H9 (cell line): ENCODE data around the gene MAP2. TPM values are rescaled to one million over a fixed set of nuclear protein-coding genes. Genes with fewer than 3 reads are reported as not detected.

ENCODE experiments used
- DNase-seq: peaks from one replicate; pipeline ENCODE4 v3.0.0-alpha.2; 2017
- H2AFZ ChIP-seq: one replicate; pipeline ENCODE4 v1.6.1; 2013; ENCODE audit warnings: mild to moderate bottlenecking, low read length, control low read depth, moderate library complexity
- H2AK5ac ChIP-seq: 2 replicates; pipeline ENCODE4 v1.6.1; 2013; ENCODE audit warnings: low read length, control low read depth, mixed read lengths; ENCODE audit not compliant: insufficient read length
- H2BK120ac ChIP-seq: one replicate; pipeline ENCODE4 v1.6.1; 2013; ENCODE audit warnings: low read depth, mild to moderate bottlenecking, low read length, control low read depth, inconsistent platforms; ENCODE audit not compliant: poor library complexity, severe bottlenecking
- H2BK12ac ChIP-seq: 2 replicates; pipeline ENCODE4 v1.6.1; 2013; ENCODE audit warnings: low read length, control low read depth, mixed read lengths, low read depth; ENCODE audit not compliant: insufficient read length
- H2BK15ac ChIP-seq: 2 replicates; pipeline ENCODE4 v1.6.1; 2013; ENCODE audit warnings: low read depth, low read length, control low read depth
- H2BK20ac ChIP-seq: one replicate; pipeline ENCODE4 v1.6.1; 2013; ENCODE audit warnings: low read depth, mild to moderate bottlenecking, low read length, control low read depth, inconsistent platforms; ENCODE audit not compliant: poor library complexity, severe bottlenecking
- H2BK5ac ChIP-seq: 2 replicates; pipeline ENCODE4 v1.6.1; 2013; ENCODE audit warnings: low read length, control low read depth, mixed read lengths; ENCODE audit not compliant: insufficient read length
- H3K14ac ChIP-seq: 2 replicates; pipeline ENCODE4 v1.6.1; 2013; ENCODE audit warnings: low read length, control low read depth; ENCODE audit not compliant: insufficient read depth
- H3K18ac ChIP-seq: 2 replicates; pipeline ENCODE4 v1.6.1; 2013; ENCODE audit warnings: low read depth, mild to moderate bottlenecking, mixed read lengths, low read length, control low read depth; ENCODE audit not compliant: insufficient read length
- H3K23ac ChIP-seq: 2 replicates; pipeline ENCODE4 v1.6.1; 2013; ENCODE audit warnings: low read length, control low read depth, mixed read lengths, low read depth; ENCODE audit not compliant: insufficient read length
- H3K23me2 ChIP-seq: 2 replicates; pipeline ENCODE4 v1.6.1; 2013; ENCODE audit warnings: low read depth, mild to moderate bottlenecking, mixed read lengths, low read length, control low read depth; ENCODE audit not compliant: insufficient read length, poor library complexity, severe bottlenecking
- H3K27ac ChIP-seq: 2 replicates; pipeline ENCODE4 v1.5.1; 2013; ENCODE audit warnings: low read length, control low read depth, mixed read lengths, low read depth; ENCODE audit not compliant: insufficient read length
- H3K27me3 ChIP-seq: 2 replicates; pipeline ENCODE4 v1.6.1; 2013; ENCODE audit warnings: low read length, control low read depth, inconsistent platforms; ENCODE audit not compliant: insufficient read depth
- H3K4ac ChIP-seq: 2 replicates; pipeline ENCODE4 v1.6.1; 2013; ENCODE audit warnings: low read depth, mild to moderate bottlenecking, control low read depth, inconsistent platforms, low read length, moderate library complexity
- H3K4me1 ChIP-seq: 2 replicates; pipeline ENCODE4 v1.6.1; 2013; ENCODE audit warnings: low read length, control low read depth, inconsistent platforms; ENCODE audit not compliant: insufficient read depth
- H3K4me2 ChIP-seq: 2 replicates; pipeline ENCODE4 v1.6.1; 2013; ENCODE audit warnings: low read length, control low read depth, mixed read lengths; ENCODE audit not compliant: insufficient read length, insufficient read depth
- H3K56ac ChIP-seq: 2 replicates; pipeline ENCODE4 v1.6.1; 2013; ENCODE audit warnings: low read depth, mild to moderate bottlenecking, mixed read lengths, low read length, control low read depth; ENCODE audit not compliant: insufficient read length
- H3K79me1 ChIP-seq: 2 replicates; pipeline ENCODE4 v1.6.1; 2013; ENCODE audit warnings: low read depth, mild to moderate bottlenecking, moderate library complexity, low read length, control low read depth, inconsistent platforms; ENCODE audit not compliant: insufficient read depth, poor library complexity, severe bottlenecking
- H3K79me2 ChIP-seq: 2 replicates; pipeline ENCODE4 v1.6.1; 2013; ENCODE audit warnings: low read length, control low read depth, inconsistent platforms; ENCODE audit not compliant: insufficient read depth
- H3K9ac ChIP-seq: 2 replicates; pipeline ENCODE4 v1.6.1; 2013; ENCODE audit warnings: low read length, control low read depth, mixed read lengths; ENCODE audit not compliant: insufficient read length; ENCODE audit errors: extremely low read depth
- H3K9me3 ChIP-seq: one replicate; pipeline ENCODE4 v1.6.1; 2013; ENCODE audit warnings: low read depth, low read length, inconsistent platforms; ENCODE audit not compliant: control insufficient read depth
- H3T11ph ChIP-seq: one replicate; pipeline ENCODE4 v1.6.1; 2013; ENCODE audit warnings: mild to moderate bottlenecking, low read length, control low read depth, inconsistent platforms
- H4K20me1 ChIP-seq: one replicate; pipeline ENCODE4 v1.6.1; 2013; ENCODE audit not compliant: control insufficient read depth, insufficient read length, insufficient read depth
- H4K5ac ChIP-seq: 2 replicates; pipeline ENCODE4 v1.6.1; 2013; ENCODE audit warnings: low read depth, mild to moderate bottlenecking, mixed read lengths, low read length, control low read depth; ENCODE audit not compliant: insufficient read length
- H4K8ac ChIP-seq: replicated peaks from 2 replicates; pipeline ENCODE4 v1.6.1; 2013; ENCODE audit warnings: low read length, control low read depth, mixed read lengths, low read depth; ENCODE audit not compliant: insufficient read length
- H4K91ac ChIP-seq: 2 replicates; pipeline ENCODE4 v1.6.1; 2013; ENCODE audit warnings: low read depth, mild to moderate bottlenecking, moderate library complexity, mixed read lengths, low read length, control low read depth; ENCODE audit not compliant: insufficient read length
- H3K27ac Mint-ChIP-seq, 3 experiments: 2 replicates in 2 of 3; 3 replicates in 1 of 3; pipeline ENCODE4 v1.8.0; 2020 to 2021; ENCODE audit warnings: mixed read lengths in 3 of 3, mild to moderate bottlenecking in 1 of 3, moderate library complexity in 1 of 3
- H3K27me3 Mint-ChIP-seq: 2 replicates; pipeline ENCODE4 v1.8.0; 2021; ENCODE audit warnings: low read depth, mild to moderate bottlenecking, moderate library complexity, mixed read lengths
- H3K36me3 Mint-ChIP-seq, 3 experiments: 2 replicates in 2 of 3; 3 replicates in 1 of 3; pipeline ENCODE4 v1.8.0; 2020 to 2021; ENCODE audit warnings: low read depth in 3 of 3, mixed read lengths in 3 of 3; ENCODE audit not compliant: insufficient read depth in 1 of 3
- H3K4me1 Mint-ChIP-seq, 2 experiments: 2 replicates each; pipeline ENCODE4 v1.8.0; 2020; ENCODE audit warnings: mixed read lengths in 2 of 2
- H3K4me3 Mint-ChIP-seq, 2 experiments: 2 replicates in 1 of 2; 3 replicates in 1 of 2; pipeline ENCODE4 v1.8.0; 2020 to 2021; ENCODE audit warnings: mild to moderate bottlenecking in 2 of 2, mixed read lengths in 2 of 2, moderate library complexity in 1 of 2
- H3K9me3 Mint-ChIP-seq, 2 experiments: 2 replicates in 1 of 2; 3 replicates in 1 of 2; pipeline ENCODE4 v1.8.0; 2020; ENCODE audit warnings: mild to moderate bottlenecking in 2 of 2, mixed read lengths in 2 of 2, moderate library complexity in 1 of 2
- CTCF ChIP-seq: fragments of 200-600 bp; sonication (generic); conservative IDR thresholded peaks from 3 replicates; pipeline ENCODE4 v1.8.0; 2021; ENCODE audit warnings: antibody characterized with exemption, mild to moderate bottlenecking
- WGBS: extraction: QIAGEN DNeasy Blood & Tissue Kit; methylation state at CpG from one replicate; pipeline ENCODE4 v1.1.7; 2013; ENCODE audit warnings: missing lambda C conversion rate, low lambda C conversion rate, mixed read lengths; ENCODE audit not compliant: insufficient read length; ENCODE audit errors: extremely low coverage; 5-methylcytosine and 5-hydroxymethylcytosine counted together
- total RNA-seq: library from RNA; stranded (reverse); gene quantifications from 2 replicates; pipeline ENCODE4 v1.2.1, GENCODE V29; 2021

MAP2 gene
- total RNA-seq, 1 experiment from 2014 or later, result 0.87 TPM

GRCh38 chr2:209511637-209512036 lies 87.8 kb downstream of the MAP2 start:
- H3K4me1 ChIP-seq, result no peaks in the 10 kb centered on the region
- no peak overlapping the region for H3K18ac ChIP-seq
- no peak overlapping the region for H3K23ac ChIP-seq
- no peak overlapping the region for H3K27ac Mint-ChIP-seq
- H3K9me3 Mint-ChIP-seq, result no peaks in the 10 kb centered on the region
- H2BK20ac ChIP-seq, result no peak overlapping the region
- no peak overlapping the region for H4K8ac ChIP-seq
- H3K23me2 ChIP-seq, result no peaks in the 10 kb centered on the region
- H3K27me3 ChIP-seq, result peaks cover under 1% of the 10 kb centered on the region; the same call in 1 of the 2 replicates
- H3K4ac ChIP-seq, result no peak overlapping the region
- peaks cover 0 to 4% of the 10 kb centered on the region in 2 experiments; a peak in 2 of 4 replicates for H3K4me1 Mint-ChIP-seq
- H2BK15ac ChIP-seq, result 0 out of 2 replicates have a peak overlapping the region, but pooled peaks have one; percentile 68
- H4K5ac ChIP-seq, result no peak overlapping the region
- H3K27ac ChIP-seq, result no peak overlapping the region
- TF ChIP-seq CTCF, result no peak
- no peaks in the 10 kb centered on the region for H4K20me1 ChIP-seq
- no peaks in the 10 kb centered on the region for H3K9me3 ChIP-seq
- no peak overlapping the region for H3K4me2 ChIP-seq
- H2AFZ ChIP-seq, result no peak overlapping the region
- no peak overlapping the region for H2BK5ac ChIP-seq
- no peaks in the 10 kb centered on the region for H3K36me3 Mint-ChIP-seq
- H3K56ac ChIP-seq, result no peak overlapping the region
- no peaks in the 10 kb centered on the region for H3K79me1 ChIP-seq
- no peak overlapping the region for H4K91ac ChIP-seq
- H2BK12ac ChIP-seq, result no peak overlapping the region
- H3K79me2 ChIP-seq, result no peaks in the 10 kb centered on the region
- WGBS, result no CpG with 5 or more reads among the region's 2 CpGs
- H3T11ph ChIP-seq, result no peak overlapping the region
- H2AK5ac ChIP-seq, result no peak overlapping the region
- peaks cover 82% of the 10 kb centered on the region for H3K27me3 Mint-ChIP-seq
- DNase-seq, result no peak
- H3K4me3 Mint-ChIP-seq, result no peak overlapping the region
- H3K9ac ChIP-seq, result no peak overlapping the region
- H3K14ac ChIP-seq, result no peak overlapping the region
- H2BK120ac ChIP-seq, result no peak overlapping the region
